ENCODE measurements around the gene C4BPA. TPM values are rescaled to one million over a fixed set of nuclear protein-coding genes. Genes with fewer than 3 reads are reported as not detected.

C4BPA gene
- total and polyA plus RNA-seq, 2 of the 8 experiments (the other 6 are each of a cell fraction or from before 2014, with no cell fraction given), result not detected

- no peak for FAIRE-seq
- WGBS, 2 experiments (ENCODE audit: extremely low coverage in 1 of 2, insufficient coverage in 1 of 2, insufficient read length in 1 of 2, insufficient replicate concordance in 2 of 2, low coverage in 1 of 2, low lambda C conversion rate in 2 of 2, missing lambda C conversion rate in 1 of 2), result 94% methylated on average over 2 of the region's 2 CpGs; no CpG with 5 or more reads in 1 of the 2 experiments
These were observed 68.3 kb downstream of the C4BPA start for GRCh38 chr1:207172321-207172720.

More at GRCh38 chr1:207172321-207172720, 68.3 kb downstream of the C4BPA start:
- CTCF ChIA-PET (ENCODE audit: partially characterized antibody), result no interaction called here
- Histone ChIP-seq H2BK20ac (ENCODE audit: low read length) (no peak overlapping the region), H3K9me3 (ENCODE audit: insufficient read depth in 2 of 2, low read depth in 1 of 2, low read length in 1 of 2) (no peaks in the 10 kb centered on the region), H3K18ac (ENCODE audit: extremely low read depth, low read length) (no peak overlapping the region), H4K20me1 (replicated peaks in 1 of 2; ENCODE audit: control insufficient read depth in 1 of 2, insufficient read depth in 2 of 2, low read length in 2 of 2) (no peaks in the 10 kb centered on the region), H3K9ac (replicated peaks in 1 of 4; ENCODE audit: extremely low read depth in 1 of 4, low read depth in 3 of 4, low read length in 3 of 4) (no peak overlapping the region), H3K23me2 (ENCODE audit: low read depth, low read length) (no peaks in the 10 kb centered on the region), H2BK15ac (ENCODE audit: low read length) (no peak overlapping the region), H3K14ac (ENCODE audit: insufficient read length) (no peak overlapping the region), H2BK5ac (ENCODE audit: low read depth, low read length) (no peak overlapping the region), H2BK12ac (ENCODE audit: low read depth, low read length) (no peak overlapping the region), H3K4me3 (ENCODE audit: extremely low read depth in 1 of 4, insufficient read depth in 2 of 4, low read depth in 3 of 4, low read length in 4 of 4) (no peak overlapping the region), H2AFZ (ENCODE audit: low read length) (no peak overlapping the region), H2AK5ac (ENCODE audit: low read depth, low read length) (no peak overlapping the region), H2BK120ac (replicated peaks; ENCODE audit: low read depth, low read length) (no peak overlapping the region), H4K5ac (ENCODE audit: insufficient read length, low read depth, low read length) (no peak overlapping the region), H3K79me2 (ENCODE audit: control insufficient read depth in 1 of 2, insufficient read depth in 2 of 2, low read length in 2 of 2) (no peaks in the 10 kb centered on the region), H3K27ac (ENCODE audit: low read depth, low read length) (no peak overlapping the region), H3K56ac (replicated peaks; ENCODE audit: insufficient read length, low read depth, low read length) (no peak overlapping the region), H3K27me3 (replicated peaks in 1 of 4; ENCODE audit: control insufficient read depth in 3 of 4, extremely low read depth in 1 of 4, insufficient read depth in 3 of 4, low read length in 3 of 4) (no peaks in the 10 kb centered on the region), H4K8ac (ENCODE audit: extremely low read depth, insufficient read depth, low read length) (no peak overlapping the region), H3K4me1 (replicated peaks in 1 of 4; ENCODE audit: control insufficient read depth in 3 of 4, insufficient read depth in 4 of 4, low read length in 3 of 4) (no peaks in the 10 kb centered on the region), H3K4ac (replicated peaks; ENCODE audit: insufficient read length, low read depth, low read length) (no peak overlapping the region), H3K36me3 (ENCODE audit: control insufficient read depth in 2 of 4, insufficient read depth in 4 of 4, low read length in 3 of 4) (no peaks in the 10 kb centered on the region), H4K91ac (replicated peaks; ENCODE audit: insufficient read length, low read length) (no peak overlapping the region), H3K23ac (ENCODE audit: insufficient read length) (no peak overlapping the region), H3K4me2 (ENCODE audit: insufficient read depth in 1 of 2, low read depth in 2 of 2, low read length in 2 of 2) (no peak overlapping the region), H3K79me1 (ENCODE audit: low read depth, low read length) (no peaks in the 10 kb centered on the region)
- no peak for DNase-seq (ENCODE audit: low read depth in 1 of 2, low spot score in 2 of 2)
- TF ChIP-seq RNF2 (IDR thresholded peaks at IDR 0.05; ENCODE audit: borderline replicate concordance, low read depth, low read length, missing control alignments, poor library complexity, severe bottlenecking) (no peak), CHD2 (IDR thresholded peaks at IDR 0.05; ENCODE audit: low read length) (no peak), RBBP5 (IDR thresholded peaks at IDR 0.05; ENCODE audit: borderline replicate concordance, low read depth, low read length) (no peak), GABPA (IDR thresholded peaks at IDR 0.05; ENCODE audit: borderline replicate concordance, insufficient read depth, low read length) (no peak)
- POLR2A ChIA-PET (ENCODE audit: partially characterized antibody), result no interaction called here
